ENCODE measurements around the gene EPS15. TPM values are rescaled to one million over a fixed set of nuclear protein-coding genes. Genes with fewer than 3 reads are reported as not detected.
"Not testable (repeated sequence)": the region's sequence is repeated elsewhere in the genome, so short reads cannot be mapped to it uniquely, and the experiment has no call there.

EPS15 gene
- total RNA-seq, 1 donor from 2014 or later, result 81.4 TPM

GRCh38 chr1:51564124-51564523 lies 45.1 kb upstream of the EPS15 start:
- no peak for DNase-seq (ENCODE audit: low spot score)
- no peaks in the 10 kb centered on the region for H3K27me3 Mint-ChIP-seq (ENCODE audit: low read depth)
- no peak for TF ChIP-seq CTCF (IDR thresholded peaks at IDR 0.05)
- H3K27ac Mint-ChIP-seq (ENCODE audit: unreplicated experiment), result no peak overlapping the region
- no peaks in the 10 kb centered on the region for H3K36me3 Mint-ChIP-seq (ENCODE audit: low read depth)
- H3K4me3 Mint-ChIP-seq (ENCODE audit: unreplicated experiment), result no peak overlapping the region
- H3K4me1 Mint-ChIP-seq (ENCODE audit: low read depth), result peaks cover 26% of the 10 kb centered on the region
- H3K9me3 Mint-ChIP-seq (ENCODE audit: low read depth), result no peaks in the 10 kb centered on the region

- no peak overlapping the region for H3K4me3 Mint-ChIP-seq (ENCODE audit: unreplicated experiment)
- H3K27ac Mint-ChIP-seq (ENCODE audit: unreplicated experiment), result no peak overlapping the region
- H3K4me1 Mint-ChIP-seq (ENCODE audit: low read depth), result peaks cover 27% of the 10 kb centered on the region
- no peaks in the 10 kb centered on the region for H3K36me3 Mint-ChIP-seq (ENCODE audit: low read depth)
- no peaks in the 10 kb centered on the region for H3K9me3 Mint-ChIP-seq (ENCODE audit: low read depth)
- TF ChIP-seq CTCF (IDR thresholded peaks at IDR 0.05), result no peak
- DNase-seq (ENCODE audit: low spot score), result no peak
- H3K27me3 Mint-ChIP-seq (ENCODE audit: low read depth), result no peaks in the 10 kb centered on the region
Measured at GRCh38 chr1:51561702-51562101, 42.6 kb upstream of the EPS15 start.

- H3K4me1 Mint-ChIP-seq (ENCODE audit: low read depth), result peaks cover 32% of the 10 kb centered on the region
- not testable (repeated sequence) for H3K4me3 Mint-ChIP-seq (ENCODE audit: unreplicated experiment); H3K27me3 Mint-ChIP-seq (ENCODE audit: low read depth); H3K9me3 Mint-ChIP-seq (ENCODE audit: low read depth); H3K36me3 Mint-ChIP-seq (ENCODE audit: low read depth); DNase-seq (ENCODE audit: low spot score); H3K27ac Mint-ChIP-seq (ENCODE audit: unreplicated experiment)
Measured at GRCh38 chr1:51560895-51561294, 41.8 kb upstream of the EPS15 start.

GRCh38 chr1:51560034-51560433 lies 41.0 kb upstream of the EPS15 start:
- Mint-ChIP-seq H3K9me3 (ENCODE audit: low read depth) (no peaks in the 10 kb centered on the region), H3K27me3 (ENCODE audit: low read depth) (no peaks in the 10 kb centered on the region), H3K27ac (ENCODE audit: unreplicated experiment) (no peak overlapping the region), H3K4me1 (ENCODE audit: low read depth) (peaks cover 33% of the 10 kb centered on the region), H3K4me3 (ENCODE audit: unreplicated experiment) (no peak overlapping the region), H3K36me3 (ENCODE audit: low read depth) (no peaks in the 10 kb centered on the region)
- no peak for DNase-seq (ENCODE audit: low spot score)
- no peak for TF ChIP-seq CTCF (IDR thresholded peaks at IDR 0.05)

- no peak for DNase-seq (ENCODE audit: low spot score)
- no peaks in the 10 kb centered on the region for H3K36me3 Mint-ChIP-seq (ENCODE audit: low read depth)
- no peak overlapping the region for H3K27ac Mint-ChIP-seq (ENCODE audit: unreplicated experiment)
- no peak for TF ChIP-seq CTCF (IDR thresholded peaks at IDR 0.05)
- H3K9me3 Mint-ChIP-seq (ENCODE audit: low read depth), result no peaks in the 10 kb centered on the region
- H3K27me3 Mint-ChIP-seq (ENCODE audit: low read depth), result no peaks in the 10 kb centered on the region
- no peak overlapping the region for H3K4me3 Mint-ChIP-seq (ENCODE audit: unreplicated experiment)
- H3K4me1 Mint-ChIP-seq (ENCODE audit: low read depth), result peaks cover 33% of the 10 kb centered on the region
Measured at GRCh38 chr1:51559501-51559900, 40.4 kb upstream of the EPS15 start.

- Mint-ChIP-seq H3K4me1 (ENCODE audit: low read depth) (peaks cover 29% of the 10 kb centered on the region), H3K4me3 (ENCODE audit: unreplicated experiment) (no peak overlapping the region), H3K27me3 (ENCODE audit: low read depth) (no peaks in the 10 kb centered on the region), H3K36me3 (ENCODE audit: low read depth) (no peaks in the 10 kb centered on the region), H3K9me3 (ENCODE audit: low read depth) (no peaks in the 10 kb centered on the region), H3K27ac (ENCODE audit: unreplicated experiment) (no peak overlapping the region)
- no peak for DNase-seq (ENCODE audit: low spot score)
- no peak for TF ChIP-seq CTCF (IDR thresholded peaks at IDR 0.05)
Measured at GRCh38 chr1:51559064-51559500, 40.0 kb upstream of the EPS15 start.
